ENCODE results near the gene LHPP.

GRCh38 chr10:124643330-124644009 is 181.8 kb downstream of the LHPP start:
- TF ChIP-seq GATA3 (IDR thresholded peaks at IDR 0.05; ENCODE audit: low read depth, low read length) (no peak), GATA2 (IDR thresholded peaks at IDR 0.05; ENCODE audit: low read depth, low read length) (no peak)

Data from SH-SY5Y (cell line).